GM21576 (cell line): ENCODE data around the gene PDE2A.

Source experiments
- ATAC-seq: cut with Tn5 transposase; IDR thresholded peaks from one replicate; pipeline ENCODE4 v1.9.1; 2021; ENCODE audit warnings: mild to moderate bottlenecking, moderate library complexity; ENCODE audit not compliant: unreplicated experiment

Gene PDE2A

GRCh38 chr11:72661486-72661885 lies 12.7 kb downstream of the PDE2A start:
- ATAC-seq, result no peak

GRCh38 chr11:72658989-72659640 lies 15.1 kb downstream of the PDE2A start:
- ATAC-seq, result no peak

DNA sequence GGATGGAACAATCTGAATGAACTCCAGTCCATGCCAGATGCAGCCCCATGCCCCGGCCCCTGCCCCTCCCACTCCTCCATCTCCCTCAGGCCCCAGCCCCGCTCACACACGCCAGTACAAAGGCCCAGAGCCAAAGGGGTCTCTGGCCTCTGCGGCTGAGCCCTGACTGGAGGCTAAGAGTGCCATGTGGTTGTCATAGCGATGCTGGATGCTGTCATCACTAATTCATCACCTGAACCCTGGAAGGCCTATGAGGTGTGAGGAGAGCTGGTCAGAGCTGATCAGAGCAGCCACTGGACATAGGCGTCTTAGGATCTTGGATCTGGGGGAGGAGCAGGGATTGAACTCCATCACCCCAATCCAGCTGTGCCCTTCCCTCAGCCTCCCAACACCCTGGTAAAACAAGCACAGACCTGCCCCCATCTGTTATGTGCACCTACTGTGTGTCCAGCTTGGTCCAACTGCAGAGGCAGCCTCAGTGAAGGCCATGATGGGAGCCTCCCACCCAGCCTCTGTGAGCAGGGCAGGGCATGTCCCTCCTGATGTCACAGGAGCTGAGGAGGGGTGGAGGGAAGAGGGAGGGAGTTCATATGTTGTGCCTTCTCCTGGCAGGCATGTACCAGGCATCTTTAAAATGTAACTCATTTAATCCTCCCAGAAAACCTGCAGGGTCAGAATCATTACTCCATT lies 16.7 kb downstream of the PDE2A start:
- no peak for ATAC-seq

- no peak for ATAC-seq
These were observed 18.2 kb downstream of the PDE2A start for GRCh38 chr11:72655896-72656464.

- no peak for ATAC-seq
These were observed 19.2 kb downstream of the PDE2A start for GRCh38 chr11:72655014-72655413.

DNA sequence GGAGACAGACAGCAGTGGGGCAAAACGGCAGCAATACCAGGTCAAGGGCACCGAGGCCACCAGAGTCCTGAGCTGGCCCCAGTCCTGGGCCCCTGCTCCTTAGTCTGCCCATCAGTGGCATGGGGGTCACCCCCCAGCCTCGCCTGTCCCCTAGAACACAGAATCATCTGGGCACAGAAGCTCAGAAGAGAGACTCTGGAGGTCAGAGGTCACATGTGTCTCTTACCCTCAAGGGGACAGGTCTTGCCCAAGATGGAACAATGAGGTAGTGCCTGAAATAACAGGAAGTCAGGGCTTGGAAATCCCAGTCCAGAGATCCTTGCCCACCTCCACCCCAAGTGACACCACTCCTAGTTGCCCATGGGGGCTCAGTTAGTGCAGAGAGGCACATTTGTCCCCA lies 20.6 kb downstream of the PDE2A start:
- no peak for ATAC-seq

DNA sequence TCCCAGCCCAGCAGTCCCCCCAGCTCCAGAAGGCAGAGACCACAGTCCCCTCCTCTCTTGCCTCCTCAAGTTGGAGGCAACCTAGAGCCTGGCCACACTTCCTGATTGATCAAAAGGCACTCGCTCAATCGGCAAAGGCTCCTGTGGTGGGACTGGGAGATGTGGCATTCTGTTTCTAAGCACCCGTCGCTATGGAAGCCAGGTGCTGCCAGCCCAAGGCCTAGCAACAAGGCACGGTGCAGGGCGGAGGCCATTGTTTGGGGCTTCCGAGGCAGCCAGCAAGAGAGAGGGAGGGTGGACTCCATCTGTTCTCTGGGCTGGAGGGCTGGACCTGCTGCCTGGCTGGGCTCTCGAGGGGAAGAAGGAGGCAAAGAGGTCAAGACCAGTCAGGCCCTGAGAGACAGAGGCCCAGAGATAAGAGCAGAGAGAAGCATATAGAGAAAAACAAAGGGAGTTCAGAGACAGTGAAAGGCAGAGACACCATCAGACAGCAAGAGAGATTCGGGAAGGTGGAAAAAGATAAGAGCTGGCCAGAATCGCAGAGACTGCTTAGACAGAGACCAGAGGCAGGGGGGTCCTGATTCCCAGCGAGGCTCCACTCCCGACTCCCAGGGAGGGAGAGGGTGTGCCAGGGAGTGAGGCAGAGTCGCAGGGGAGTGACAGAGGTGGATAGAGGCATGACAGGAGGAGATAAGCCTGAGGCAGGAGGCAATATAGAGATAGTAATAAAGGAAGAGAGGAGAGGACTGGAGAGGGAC lies 21.2 kb downstream of the PDE2A start:
- ATAC-seq, result no peak

GRCh38 chr11:72652133-72652532 lies 22.1 kb downstream of the PDE2A start:
- ATAC-seq, result no peak

DNA sequence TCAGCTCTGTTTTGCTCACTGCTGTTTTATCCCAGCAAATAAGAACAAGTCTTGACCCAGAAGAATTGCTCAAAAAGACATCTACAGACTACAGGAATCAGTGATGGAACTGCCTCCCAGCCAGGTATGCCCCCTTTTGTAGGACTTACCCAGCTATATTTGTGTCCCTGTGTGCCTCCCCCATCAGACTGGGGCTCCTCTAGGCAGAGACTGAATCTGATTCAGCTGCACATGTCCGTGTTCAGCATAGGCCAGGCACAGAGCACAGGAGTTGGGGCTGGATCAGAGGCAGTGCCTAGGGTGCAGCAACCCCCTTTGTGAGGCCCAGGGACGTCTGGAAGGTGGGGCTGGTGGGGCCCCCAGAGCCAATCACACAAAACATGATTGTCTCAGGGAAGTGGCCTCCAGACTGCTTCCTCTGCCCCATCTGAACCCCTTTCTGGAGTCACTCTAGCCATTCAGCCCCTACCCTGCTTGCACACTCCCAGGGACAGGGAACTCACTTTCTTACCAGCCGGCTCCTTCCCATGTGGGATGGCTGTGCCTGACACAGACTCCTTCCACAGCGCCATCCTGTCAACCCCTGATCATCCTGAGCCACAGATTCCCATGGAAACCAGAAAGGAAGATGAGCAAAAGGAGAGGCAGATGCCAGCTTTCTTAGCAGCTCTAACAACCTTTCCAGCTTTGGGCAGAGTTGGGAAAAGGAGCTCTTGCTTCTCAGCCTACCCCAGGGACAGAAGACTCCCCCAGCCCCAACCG lies 24.8 kb downstream of the PDE2A start:
- no peak for ATAC-seq

DNA sequence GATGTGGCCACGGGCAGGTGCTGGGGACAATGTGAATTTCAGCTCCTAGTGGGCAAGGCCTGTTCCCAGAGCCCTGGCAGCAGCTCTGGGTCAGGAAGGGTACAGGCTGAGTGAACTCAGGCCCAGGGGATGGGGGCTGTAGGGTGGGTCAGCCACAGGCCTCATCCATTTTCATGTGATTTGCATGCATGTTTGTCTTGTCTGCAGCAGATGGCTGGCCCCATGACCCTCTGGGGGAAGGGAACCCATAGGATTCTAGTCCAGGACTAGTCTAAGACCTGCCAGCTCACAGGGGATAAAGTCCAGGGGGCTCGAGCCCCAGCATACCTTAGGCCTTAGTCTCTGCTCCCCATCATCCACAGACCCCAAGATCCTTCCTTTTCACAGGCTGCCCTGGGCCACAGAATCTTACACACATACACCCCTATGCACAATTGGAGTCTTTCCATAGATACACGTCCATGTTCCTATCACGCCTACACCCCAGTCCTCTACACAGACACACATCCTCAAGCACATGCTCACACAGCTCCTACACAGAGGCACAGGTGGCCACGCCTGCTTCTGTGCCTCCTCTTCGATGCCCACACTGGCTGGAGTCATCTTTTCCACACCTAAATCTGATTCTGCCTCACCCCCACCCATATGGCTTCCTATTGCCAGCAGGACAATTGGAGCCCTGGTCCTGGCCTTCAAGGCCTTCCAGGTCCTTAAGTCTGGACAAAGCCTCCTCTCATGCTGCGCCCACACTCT lies 25.7 kb downstream of the PDE2A start:
- ATAC-seq, result no peak

DNA sequence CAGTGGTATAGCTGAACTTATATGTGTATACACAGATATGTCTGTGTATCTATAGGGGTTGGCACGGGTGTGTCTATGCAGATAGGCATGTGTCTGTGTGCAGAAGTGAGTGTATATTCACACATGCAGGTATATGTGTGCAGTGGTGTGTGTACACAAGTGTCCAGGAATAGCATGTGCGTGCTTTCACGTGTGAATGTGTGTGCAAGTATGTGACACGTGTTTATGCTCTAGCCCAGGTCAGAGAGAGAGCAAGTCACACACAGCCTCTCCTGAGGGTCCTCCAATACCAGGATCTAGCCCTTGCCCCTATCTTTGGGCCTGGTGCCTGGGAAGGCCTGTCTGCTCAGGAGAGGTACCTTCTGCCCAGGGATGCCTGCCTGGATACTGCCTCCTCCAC lies 26.3 kb downstream of the PDE2A start:
- no peak for ATAC-seq

- ATAC-seq, result no peak
These were observed 27.8 kb downstream of the PDE2A start for GRCh38 chr11:72646472-72646871.

DNA sequence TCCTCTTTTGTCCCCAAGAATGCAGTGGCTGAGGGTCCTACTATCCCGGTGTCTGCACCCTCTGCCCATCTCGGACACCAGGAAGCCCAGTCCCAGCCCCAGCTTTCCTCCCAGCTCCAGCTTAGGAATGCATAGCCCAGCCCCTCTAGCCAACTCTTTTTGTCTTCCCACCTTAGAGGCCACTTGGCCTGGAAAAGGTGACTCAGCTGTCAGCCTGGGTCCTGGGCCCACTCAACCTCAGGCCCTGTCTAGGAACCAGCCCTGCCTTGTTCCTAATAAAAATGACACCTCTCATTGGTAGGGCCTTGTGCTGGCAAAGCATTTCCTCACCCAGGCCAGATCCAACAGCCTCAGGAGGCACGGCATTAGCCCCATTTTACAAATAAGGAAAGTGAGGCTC lies 28.2 kb downstream of the PDE2A start:
- ATAC-seq, result no peak

GRCh38 chr11:72643547-72643946 lies 30.7 kb downstream of the PDE2A start:
- no peak for ATAC-seq

- no peak for ATAC-seq
These were observed 31.2 kb downstream of the PDE2A start for GRCh38 chr11:72642884-72643522.

DNA sequence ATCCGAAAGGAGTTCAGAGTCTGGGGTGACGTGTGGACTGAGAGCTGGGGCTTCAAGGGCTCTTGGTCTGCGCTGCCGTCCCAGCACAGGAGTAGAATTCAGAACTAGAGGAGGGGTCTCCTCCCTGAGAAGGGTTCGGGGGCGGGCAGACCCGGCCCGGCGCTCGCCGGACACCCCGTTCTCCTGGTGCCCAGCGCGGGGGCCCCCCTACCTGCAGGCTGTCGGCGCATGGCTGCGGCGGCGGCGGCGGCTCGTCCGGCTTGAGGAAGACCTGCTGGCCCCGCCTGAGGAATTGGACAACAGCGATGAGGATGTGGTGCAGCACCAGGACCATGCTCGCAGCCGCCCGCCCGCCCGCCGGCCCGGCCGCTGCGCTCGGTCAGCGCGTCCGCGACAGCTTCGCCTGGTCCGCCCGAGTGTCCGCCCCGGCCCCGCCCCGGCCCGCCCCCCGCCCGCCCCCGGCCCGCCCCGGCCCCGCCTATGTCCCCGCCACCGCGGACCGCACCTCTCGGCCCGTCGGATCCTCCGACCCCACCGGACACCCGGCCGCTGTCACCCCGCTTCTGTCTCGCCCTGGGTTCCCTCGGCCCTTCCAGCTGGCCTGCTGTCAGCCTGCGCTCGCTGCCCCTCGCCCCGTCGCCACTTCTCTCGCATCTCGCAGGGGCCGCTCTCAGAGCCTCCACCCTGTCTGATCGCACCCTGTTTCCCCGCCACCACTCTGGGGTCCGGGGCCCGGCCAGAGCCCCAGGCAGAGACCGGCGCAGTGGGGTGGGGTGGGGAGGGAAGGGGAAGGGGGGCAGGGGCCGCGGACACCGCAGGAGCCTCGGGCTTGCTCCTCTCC lies 32.0 kb downstream of the PDE2A start:
- no peak for ATAC-seq

GRCh38 chr11:72641522-72642042 lies 32.6 kb downstream of the PDE2A start:
- no peak for ATAC-seq

- ATAC-seq, result no peak
These were observed 34.5 kb downstream of the PDE2A start for GRCh38 chr11:72639502-72640375.
